CD4-positive, alpha-beta T cell treated with Interferon gamma for 1 hour (primary cell): ENCODE data around the gene VSIR.
A peak's percentile ranks its signal among the peaks of the same experiment; 100 is the strongest.

Source experiments
- DNase-seq: peaks from one replicate; pipeline ENCODE4 v3.0.0-alpha.2; 2020

The VSIR gene

GRCh38 chr10:71806704-71807556, 33.6 kb upstream of the VSIR start:
- DNase-seq: no peak

GRCh38 chr10:71805776-71806703, 32.7 kb upstream of the VSIR start:
- peak; percentile 48 for DNase-seq

GRCh38 chr10:71804077-71804476, 30.8 kb upstream of the VSIR start:
- no peak for DNase-seq

GRCh38 chr10:71802715-71803488, 29.6 kb upstream of the VSIR start:
- no peak for DNase-seq

- no peak for DNase-seq
Observed at GRCh38 chr10:71802235-71802634, 28.9 kb upstream of the VSIR start.

- DNase-seq: no peak
Observed at GRCh38 chr10:71801361-71801760, 28.0 kb upstream of the VSIR start.

- DNase-seq: no peak
Observed at GRCh38 chr10:71799608-71800453, 26.5 kb upstream of the VSIR start.

- DNase-seq: no peak
Observed at GRCh38 chr10:71799112-71799511, 25.8 kb upstream of the VSIR start.

GRCh38 chr10:71798308-71798624, 24.9 kb upstream of the VSIR start:
- no peak for DNase-seq

- DNase-seq: peak; percentile 10
Observed at GRCh38 chr10:71797533-71798307, 24.4 kb upstream of the VSIR start.

GRCh38 chr10:71796749-71797405, 23.6 kb upstream of the VSIR start:
- no peak for DNase-seq

GRCh38 chr10:71795248-71795647, 21.9 kb upstream of the VSIR start:
- DNase-seq: no peak

GRCh38 chr10:71790749-71791440, 17.6 kb upstream of the VSIR start:
- no peak for DNase-seq

GRCh38 chr10:71789871-71790270, 16.6 kb upstream of the VSIR start:
- DNase-seq: no peak

GRCh38 chr10:71788954-71789353, 15.6 kb upstream of the VSIR start:
- no peak for DNase-seq

GRCh38 chr10:71784679-71785272, 11.5 kb upstream of the VSIR start:
- DNase-seq: no peak

- no peak for DNase-seq
Observed at GRCh38 chr10:71783917-71784678, 10.8 kb upstream of the VSIR start.

GRCh38 chr10:71782917-71783490, 9.7 kb upstream of the VSIR start:
- no peak for DNase-seq
